Subcutaneous adipose tissue (tissue), 4 donors: Measurements from ENCODE around the gene PSMD6. TPM values are rescaled to one million over a fixed set of nuclear protein-coding genes. Genes with fewer than 3 reads are reported as not detected.

Experiments used
- total RNA-seq, 4 donors: library from RNA; depleted of rRNA; stranded (reverse); fragments of >200 nt; gene quantifications; one replicate each; pipeline ENCODE4 v1.1.0, GENCODE V29; 2016
- TF ChIP-seq, protein P1 (sequence below): fragments of 450-650 bp; IDR thresholded peaks from one replicate; pipeline ENCODE4 v1.5.1; 2016; ENCODE audit warnings: low read depth, mild to moderate bottlenecking, control low read depth, antibody characterized with exemption, moderate library complexity

PSMD6 gene
- total RNA-seq, 4 donors from 2014 or later = 51.8 to 89.0 (median 75.4) TPM

DNA sequence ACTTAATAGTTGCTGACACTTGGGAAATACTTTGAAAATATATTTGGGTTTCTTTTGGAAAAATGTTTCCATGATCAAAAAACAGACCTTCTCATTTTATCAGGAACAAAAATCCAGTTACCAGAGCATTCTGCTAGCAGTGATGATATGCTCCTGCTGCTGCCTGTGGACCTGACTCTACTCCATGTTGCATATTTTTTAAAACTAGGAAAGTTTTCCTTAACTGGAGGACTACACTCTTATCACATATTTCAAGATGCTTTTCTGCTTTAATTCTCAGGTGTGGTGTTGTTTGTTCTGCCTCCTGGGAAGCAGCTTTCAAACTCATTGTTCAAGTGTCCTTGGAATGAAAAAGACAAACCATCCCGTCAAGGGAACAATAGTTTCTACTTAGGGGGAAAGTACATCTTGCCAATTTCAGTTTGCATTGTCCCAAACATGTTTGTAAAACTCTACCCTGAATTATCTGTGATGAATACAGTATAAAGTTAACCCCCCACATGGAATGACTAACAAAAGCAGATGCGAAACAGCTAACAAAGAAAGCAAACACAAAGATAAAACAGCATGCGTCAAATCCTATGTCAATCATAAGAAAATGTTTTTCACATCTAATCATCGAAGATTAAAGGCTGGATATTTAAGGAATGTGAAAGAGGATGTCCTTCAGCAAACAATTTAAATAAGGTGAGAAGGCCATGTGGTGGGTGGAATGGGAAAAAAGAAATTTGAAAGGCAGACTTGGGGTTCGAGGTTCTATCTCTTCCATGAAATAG lies 40.1 kb upstream of the PSMD6 start:
- TF ChIP-seq, protein P1, sequence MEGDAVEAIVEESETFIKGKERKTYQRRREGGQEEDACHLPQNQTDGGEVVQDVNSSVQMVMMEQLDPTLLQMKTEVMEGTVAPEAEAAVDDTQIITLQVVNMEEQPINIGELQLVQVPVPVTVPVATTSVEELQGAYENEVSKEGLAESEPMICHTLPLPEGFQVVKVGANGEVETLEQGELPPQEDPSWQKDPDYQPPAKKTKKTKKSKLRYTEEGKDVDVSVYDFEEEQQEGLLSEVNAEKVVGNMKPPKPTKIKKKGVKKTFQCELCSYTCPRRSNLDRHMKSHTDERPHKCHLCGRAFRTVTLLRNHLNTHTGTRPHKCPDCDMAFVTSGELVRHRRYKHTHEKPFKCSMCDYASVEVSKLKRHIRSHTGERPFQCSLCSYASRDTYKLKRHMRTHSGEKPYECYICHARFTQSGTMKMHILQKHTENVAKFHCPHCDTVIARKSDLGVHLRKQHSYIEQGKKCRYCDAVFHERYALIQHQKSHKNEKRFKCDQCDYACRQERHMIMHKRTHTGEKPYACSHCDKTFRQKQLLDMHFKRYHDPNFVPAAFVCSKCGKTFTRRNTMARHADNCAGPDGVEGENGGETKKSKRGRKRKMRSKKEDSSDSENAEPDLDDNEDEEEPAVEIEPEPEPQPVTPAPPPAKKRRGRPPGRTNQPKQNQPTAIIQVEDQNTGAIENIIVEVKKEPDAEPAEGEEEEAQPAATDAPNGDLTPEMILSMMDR = peak; percentile 71

DNA sequence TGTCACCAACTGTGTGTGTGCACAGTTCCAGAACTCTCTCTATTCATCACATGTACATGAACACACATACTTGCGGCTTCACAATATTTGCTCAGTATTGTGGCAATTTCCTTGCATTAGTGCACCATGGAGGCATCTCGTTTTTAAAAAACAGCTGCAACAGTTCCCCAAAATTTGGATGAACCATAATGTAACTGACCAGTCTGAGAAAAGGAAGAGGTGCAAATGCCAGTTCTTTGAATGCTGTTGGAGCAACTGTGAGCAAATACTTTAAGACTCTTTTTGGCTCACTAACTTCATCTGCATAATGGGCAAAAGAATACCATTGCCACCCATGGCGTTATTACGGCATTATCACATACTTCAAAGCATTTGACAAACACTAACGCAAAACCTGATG lies 38.3 kb upstream of the PSMD6 start:
- TF ChIP-seq, protein P1 = no peak

DNA sequence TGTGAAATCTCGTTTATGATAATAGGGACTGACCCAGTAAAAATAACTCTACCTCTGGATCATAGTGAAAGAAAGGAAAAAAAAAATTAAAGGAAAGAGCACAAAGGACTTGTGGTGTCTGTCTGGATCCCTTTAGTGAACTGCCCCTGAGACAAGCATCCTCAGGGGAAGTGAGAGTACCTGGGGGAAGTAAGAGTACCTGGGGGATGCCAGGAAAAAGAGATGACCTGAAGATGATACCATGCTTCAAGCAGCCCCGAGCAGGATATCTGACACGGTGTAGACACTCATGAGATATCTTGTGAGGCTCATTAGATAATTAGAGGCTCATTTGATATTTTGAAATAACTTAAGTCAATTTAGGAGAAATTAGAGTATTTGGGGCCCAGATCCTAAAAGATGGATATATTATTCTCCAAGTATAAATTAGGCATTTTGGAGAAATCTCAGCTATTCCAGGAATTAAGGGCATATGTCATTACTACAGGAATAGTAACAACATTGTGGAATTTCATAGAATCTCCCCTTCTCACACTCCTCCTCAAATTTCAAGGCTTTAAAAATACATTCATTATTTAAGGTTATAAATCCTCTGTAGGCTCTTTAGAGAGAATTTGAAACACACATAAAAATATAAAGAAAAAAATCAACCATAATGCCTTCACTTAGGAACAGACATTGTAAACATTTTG lies 36.3 kb upstream of the PSMD6 start:
- TF ChIP-seq, protein P1 = no peak

DNA sequence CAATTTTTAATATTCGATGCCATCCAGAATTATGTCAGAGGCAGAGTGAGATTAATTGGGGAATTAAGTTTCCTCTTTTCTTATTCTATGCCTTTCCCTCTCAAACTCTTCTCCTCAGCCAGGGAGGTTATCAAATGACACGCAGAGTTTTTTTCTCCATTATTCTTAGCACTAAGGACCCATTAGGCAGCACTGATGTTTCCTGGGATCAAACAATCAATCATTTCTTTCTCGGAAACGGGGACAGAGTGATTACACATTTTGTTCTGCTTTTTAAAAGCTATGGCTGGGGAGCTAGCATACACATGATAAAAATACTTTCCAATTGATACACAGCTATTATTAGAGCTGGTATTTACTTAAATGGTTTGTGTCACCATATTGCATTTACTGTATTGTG lies 35.3 kb upstream of the PSMD6 start:
- TF ChIP-seq, protein P1 = no peak

DNA sequence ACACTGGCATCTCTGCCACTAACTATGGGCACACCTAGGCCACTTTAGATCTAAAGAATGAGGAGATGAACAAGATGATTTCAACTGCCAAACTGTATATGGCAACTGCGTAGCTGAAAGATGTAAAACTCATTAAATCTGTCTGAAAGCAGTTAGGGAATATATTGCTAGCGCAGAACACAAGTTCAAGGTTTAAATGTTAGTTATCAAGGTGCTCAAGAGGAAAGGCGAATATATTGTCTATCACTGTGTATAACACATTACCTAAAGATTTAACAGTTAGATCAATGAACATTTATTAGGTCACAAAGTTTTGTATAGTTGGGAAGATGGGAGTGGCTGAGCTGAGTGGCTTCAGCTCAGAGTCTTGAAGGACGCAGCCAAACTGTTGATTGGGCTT lies 33.9 kb upstream of the PSMD6 start:
- TF ChIP-seq, protein P1 = peak; percentile 57

DNA sequence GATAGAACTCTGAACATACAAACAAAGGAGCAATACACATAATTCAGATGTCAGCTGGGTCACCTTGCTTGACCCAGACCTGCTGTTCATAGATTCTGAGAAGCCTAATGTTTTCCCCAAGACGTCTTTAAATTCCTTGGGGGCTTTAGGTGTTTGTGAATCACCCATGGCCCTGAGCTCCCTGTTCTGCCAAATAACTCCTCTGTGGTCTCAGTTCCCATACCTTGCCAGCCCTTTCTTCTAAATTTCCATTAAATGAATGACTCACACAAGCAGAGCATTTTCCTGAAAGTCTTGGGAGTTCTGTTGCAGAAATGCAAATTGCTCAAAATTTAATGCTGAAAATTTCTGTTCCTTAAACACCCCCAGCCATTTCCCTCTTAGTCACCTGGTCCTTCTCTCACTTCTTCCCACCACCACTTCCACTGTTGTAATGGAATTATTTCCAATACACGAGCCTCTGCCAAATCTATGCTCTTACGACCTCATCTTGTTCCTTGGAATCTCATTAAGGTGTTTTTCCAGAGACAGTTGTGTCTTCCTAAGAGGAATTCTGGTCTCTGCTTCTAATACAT lies 33.4 kb upstream of the PSMD6 start:
- TF ChIP-seq, protein P1 = no peak

DNA sequence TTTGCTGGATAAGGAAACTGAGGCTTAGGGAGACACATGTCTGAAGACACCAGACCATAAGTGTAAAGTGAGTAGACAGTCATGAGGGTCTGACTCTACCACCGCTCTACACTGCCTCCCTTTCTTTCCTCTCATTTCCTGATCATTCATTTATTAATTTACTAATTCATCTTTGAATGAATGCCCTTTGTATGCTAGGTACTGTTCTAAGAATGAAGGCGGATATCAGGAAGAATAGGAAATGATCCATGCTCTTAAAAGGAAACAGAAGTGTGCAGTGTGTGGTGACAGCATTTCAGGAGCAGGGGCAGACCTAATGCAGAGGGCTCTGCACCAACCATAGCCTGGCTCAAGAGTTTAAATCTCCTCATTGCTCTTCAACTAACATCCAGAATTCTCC lies 31.8 kb upstream of the PSMD6 start:
- TF ChIP-seq, protein P1 = no peak
